DMS114 treated with DMSO at 0.1 percent for 48 hours (cell line): ENCODE results near the gene HPD.

Experiments used
- DNase-seq: peaks from one replicate; lab custom pipeline; 2025; ENCODE audit not compliant: unreplicated experiment; lab: John Stamatoyannopoulos, UW

Gene HPD

DNA sequence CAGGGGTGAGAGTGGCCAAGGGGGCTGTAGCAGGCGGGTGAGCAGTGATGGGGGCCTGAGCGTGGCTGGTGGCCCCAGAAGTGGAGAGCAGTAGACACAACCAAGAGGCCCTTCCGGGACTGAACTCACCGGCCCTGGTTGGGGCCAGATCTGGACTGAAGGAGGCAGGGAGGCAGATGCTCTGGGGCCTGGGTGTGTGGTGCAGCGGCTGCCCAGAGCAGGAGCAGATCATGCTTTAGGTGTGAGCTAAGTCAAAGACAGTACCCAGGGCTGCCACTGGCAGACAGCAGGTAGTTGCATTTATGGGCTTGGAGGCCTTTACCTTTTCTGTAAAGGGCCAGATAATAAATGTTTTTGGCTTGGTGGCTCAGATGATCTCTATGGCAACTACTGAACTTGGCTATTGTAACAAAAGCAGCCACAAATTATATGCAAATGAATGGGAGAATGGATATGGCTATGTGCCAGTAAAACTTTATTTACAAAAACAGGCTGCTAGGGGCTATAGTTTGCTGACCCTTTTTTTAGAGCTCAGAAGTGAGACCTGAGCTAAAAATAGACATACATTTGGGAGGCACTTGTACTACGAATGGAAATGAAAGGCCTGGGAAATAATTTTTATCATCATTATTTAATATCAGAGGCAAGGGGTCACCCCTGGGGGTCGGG is 29.3 kb downstream of the HPD start:
- DNase-seq: no peak

DNA sequence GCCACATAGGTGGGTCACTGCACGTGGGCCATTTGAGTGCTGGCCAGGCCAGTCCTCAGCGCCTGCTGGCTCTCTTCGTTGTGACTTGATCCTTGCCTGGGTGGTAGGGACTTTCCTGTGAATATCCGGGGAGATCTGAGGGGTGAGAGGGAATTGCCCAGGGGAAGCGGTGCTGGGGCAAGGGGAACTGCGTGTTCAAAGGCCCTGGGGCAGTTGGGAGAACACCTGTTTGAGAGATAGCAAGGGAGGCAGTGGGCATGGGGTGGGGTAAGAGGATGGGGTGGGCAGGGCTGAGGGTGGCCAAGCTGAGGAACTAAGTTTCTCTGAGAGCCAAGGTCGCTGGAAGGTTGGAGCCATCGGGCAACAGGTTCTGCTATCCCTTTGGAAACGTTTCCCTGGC is 29.8 kb downstream of the HPD start:
- DNase-seq: no peak

DNA sequence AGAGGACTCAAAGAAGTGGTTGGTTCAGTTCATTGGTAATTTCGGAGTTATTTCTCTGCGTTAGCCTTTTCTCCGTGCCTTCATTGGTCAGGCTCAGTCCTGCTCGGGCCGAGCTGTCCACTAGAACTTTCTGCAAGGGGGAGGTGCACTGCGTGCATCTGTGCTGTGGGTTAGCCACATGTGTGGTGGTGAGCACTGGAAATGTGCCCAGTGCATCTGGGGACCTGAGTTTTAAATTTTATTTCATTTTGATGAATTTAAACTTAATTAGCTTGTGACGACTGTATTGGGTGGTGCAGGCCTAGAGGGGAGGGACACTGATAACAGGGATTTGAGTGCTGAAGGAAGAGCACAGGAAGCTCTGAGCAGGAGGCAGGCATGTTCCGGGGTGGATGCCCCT is 30.4 kb downstream of the HPD start:
- no peak for DNase-seq

DNA sequence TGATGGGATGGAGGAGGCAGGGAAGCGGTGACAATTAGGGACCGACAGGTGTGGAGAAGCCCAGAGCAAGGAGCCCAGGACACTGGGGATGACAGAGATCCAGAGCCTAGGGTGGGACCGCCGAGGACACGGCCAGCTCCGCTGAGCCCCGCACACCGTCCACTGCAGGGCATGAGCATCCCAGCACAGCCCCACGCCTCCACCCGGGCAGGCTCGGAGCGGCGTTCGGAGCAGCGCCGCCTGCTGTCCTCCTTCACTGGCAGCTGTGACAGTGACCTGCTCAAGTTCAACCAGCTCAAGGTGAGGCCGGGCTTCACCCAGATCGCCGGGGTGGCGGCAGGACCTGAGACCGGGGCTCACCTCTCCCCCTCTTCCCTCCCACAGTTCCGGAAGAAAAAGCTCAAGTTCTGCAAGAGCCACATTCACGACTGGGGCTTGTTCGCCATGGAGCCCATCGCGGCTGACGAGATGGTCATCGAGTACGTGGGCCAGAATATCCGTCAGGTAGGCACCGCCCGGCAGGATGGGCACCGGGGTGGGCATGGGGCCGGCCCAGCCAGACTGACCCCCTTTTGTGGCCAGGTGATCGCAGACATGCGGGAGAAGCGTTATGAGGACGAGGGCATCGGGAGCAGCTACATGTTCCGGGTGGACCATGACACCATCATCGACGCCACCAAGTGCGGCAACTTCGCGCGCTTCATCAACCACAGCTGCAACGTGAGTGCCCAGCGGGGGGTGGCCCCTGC is 31.1 kb downstream of the HPD start:
- DNase-seq: no peak

DNA sequence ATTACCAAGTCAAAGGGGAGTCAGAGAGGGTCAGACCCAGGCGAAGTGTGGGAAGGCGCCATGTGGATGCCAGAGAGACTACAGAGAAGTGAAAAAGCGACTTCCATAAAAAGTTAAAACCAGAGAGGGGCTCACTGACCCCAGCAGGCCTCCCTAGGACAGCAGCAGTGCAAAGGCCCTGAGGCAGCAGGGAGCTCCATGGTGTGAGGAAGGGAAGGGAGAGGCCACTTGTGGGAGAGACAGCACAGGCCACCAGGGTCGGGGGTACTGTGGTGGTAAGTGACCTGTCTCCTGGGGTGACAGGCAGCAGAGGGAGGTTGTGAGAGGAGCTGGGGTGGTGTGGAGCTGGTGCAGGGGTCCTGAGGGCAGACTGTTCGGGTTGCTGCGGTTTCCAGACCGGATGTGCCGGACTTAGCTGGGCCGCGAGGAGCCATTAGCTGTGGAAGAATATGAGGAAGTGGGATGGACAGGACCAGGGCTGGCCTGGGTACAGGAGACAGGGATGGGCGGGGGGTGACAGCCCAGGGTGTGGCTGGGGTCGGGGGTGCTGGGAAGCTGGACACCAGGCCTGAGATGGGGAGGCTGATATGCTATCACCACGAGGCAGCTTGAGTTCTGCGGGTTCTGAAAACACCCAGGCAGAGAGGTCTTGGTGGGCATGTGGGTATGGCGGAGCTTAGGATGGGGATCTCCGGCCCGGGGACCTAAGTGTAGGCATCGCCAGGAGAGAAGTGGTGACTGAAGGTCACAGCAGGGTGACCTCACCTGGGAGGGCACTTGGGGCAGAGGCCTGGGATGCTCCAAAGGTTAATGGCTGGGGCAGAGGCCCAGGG is 32.1 kb downstream of the HPD start:
- no peak for DNase-seq

DNA sequence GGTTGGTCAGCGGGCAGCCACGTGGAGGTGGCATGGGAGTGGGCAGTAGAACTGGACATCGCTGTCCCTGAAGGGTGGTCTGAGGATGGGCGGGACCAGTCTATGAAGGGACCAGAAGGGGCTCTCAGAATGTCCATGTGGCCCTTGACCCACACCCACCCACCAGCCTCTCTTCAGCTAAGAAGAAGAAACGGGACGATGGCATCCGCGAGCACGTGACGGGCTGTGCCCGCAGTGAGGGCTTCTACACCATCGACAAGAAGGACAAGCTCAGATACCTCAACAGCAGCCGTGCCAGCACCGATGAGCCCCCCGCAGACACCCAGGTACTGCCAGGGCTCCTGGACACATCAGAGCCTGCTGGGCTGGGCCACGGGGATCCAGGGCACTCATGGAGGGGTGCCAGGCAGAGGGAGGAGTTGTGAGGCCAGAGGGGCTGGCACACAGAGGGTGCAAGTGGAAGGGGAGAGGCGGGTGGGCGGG is 33.6 kb downstream of the HPD start:
- no peak for DNase-seq

DNA sequence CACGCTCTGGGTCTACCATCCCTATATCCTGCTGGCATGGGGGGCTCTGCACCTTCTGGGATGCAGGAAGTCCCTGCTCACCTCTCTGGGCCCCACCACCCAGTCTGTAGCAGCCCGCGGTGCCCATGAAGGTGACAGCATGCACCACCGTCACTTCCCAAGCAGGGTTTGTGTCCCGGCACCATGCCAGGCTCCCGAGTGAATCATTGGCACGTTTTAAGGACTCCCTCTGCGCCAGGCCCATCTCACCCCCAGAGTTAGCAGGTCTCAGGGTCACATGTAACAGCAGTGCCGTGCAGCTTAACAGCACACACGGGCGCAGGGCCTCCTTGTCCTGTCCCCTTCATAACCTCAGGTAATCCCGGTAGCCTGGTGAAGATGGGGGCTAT is 34.9 kb downstream of the HPD start:
- no peak for DNase-seq

DNA sequence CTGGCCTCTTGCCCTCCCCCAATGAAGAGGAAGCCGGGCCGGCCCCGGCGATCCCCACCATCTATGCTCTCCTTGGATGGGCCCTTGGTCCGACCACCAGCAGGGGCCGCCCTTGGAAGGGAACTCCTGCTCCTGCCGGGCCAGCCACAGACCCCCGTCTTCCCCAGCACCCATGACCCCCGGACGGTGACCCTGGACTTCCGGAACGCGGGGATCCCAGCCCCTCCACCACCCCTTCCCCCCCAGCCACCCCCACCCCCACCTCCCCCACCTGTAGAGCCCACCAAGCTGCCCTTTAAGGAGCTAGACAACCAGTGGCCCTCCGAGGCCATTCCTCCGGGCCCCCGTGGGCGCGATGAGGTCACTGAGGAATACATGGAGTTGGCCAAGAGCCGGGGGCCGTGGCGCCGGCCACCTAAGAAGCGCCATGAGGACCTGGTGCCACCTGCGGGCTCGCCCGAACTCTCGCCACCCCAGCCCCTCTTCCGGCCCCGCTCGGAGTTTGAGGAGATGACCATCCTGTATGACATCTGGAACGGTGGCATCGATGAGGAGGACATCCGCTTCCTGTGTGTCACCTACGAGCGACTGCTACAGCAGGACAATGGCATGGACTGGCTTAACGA is 35.4 kb downstream of the HPD start:
- no peak for DNase-seq

DNA sequence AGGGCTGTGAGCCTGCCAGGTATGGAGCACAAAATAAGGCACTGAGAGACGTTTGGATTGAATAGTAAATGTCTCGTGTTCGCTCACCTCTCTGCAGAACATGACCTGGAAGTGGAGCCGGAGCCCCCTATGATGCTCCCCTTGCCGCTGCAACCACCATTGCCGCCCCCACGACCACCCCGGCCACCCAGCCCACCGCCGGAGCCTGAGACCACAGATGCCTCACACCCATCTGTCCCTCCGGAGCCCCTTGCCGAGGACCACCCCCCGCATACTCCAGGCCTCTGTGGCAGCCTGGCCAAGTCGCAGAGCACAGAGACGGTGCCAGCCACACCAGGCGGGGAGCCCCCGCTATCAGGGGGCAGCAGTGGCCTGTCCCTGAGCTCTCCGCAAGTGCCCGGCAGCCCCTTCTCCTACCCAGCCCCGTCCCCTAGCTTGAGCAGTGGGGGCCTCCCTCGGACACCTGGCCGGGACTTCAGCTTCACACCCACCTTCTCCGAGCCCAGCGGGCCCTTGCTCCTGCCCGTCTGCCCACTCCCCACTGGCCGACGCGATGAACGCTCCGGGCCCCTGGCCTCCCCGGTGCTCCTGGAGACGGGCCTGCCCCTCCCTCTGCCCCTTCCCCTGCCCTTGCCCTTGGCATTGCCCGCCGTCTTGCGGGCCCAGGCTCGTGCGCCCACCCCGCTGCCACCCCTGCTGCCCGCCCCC is 36.1 kb downstream of the HPD start:
- no peak for DNase-seq

DNA sequence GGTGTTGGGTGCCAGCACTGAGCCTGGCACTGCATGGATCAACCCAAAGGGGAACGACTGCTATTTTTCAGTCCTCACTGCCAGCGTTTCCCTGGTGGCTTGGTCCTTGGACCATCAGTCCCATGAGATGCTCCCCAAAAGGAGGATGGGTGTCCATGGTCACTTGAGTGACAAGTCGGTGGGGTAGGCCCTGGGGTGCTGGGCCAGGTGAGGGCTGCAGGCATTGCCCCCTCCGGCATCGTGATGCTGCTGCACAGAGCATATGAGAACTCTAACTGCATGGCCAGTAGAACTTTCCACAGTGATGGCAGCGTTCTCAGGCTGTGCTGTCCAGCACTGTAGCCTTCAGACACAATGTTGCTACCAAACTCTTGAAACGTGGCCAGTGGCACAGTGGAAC is 38.6 kb downstream of the HPD start:
- DNase-seq: no peak

DNA sequence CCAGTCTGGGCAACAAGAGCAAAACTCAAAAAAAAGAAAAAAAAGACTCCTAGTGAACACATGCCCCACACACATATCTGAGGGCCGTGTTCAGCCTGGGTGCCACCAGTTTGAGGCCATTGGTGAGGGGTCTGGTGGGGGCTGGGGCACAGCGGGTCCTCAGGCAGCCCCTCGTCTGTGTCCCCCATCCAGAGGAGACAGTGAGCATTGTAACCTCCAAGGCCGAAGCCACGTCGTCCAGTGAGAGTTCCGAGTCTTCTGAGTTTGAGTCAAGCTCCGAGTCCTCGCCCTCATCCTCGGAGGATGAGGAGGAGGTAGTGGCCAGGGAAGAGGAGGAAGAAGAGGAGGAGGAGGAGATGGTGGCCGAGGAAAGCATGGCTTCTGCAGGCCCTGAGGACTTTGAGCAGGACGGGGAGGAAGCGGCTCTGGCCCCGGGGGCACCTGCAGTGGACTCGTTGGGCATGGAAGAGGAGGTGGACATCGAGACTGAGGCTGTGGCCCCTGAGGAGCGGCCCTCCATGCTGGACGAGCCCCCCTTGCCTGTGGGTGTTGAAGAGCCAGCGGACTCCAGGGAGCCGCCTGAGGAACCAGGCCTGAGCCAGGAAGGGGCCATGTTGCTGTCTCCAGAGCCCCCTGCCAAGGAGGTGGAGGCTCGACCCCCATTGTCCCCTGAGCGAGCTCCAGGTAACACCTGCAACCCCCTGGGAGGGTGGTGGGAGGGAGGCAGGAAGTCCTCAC is 39.3 kb downstream of the HPD start:
- no peak for DNase-seq

DNA sequence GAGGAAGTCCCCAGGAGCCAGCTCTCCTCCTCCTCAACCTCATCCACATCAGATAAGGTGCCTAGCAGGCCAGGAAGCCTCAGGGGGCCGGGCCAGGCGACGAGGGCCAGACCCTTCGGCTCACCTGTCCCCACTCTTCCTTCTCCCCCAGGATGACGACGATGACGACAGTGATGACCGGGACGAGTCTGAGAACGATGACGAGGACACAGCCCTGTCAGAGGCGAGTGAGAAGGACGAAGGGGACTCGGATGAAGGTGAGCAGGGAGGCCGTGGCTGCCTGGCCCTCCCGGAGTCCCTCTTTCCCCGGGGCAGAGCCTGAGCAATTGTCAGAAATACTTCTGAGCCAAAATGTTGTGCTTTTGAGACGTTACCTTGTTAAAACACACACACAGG is 41.0 kb downstream of the HPD start:
- no peak for DNase-seq

DNA sequence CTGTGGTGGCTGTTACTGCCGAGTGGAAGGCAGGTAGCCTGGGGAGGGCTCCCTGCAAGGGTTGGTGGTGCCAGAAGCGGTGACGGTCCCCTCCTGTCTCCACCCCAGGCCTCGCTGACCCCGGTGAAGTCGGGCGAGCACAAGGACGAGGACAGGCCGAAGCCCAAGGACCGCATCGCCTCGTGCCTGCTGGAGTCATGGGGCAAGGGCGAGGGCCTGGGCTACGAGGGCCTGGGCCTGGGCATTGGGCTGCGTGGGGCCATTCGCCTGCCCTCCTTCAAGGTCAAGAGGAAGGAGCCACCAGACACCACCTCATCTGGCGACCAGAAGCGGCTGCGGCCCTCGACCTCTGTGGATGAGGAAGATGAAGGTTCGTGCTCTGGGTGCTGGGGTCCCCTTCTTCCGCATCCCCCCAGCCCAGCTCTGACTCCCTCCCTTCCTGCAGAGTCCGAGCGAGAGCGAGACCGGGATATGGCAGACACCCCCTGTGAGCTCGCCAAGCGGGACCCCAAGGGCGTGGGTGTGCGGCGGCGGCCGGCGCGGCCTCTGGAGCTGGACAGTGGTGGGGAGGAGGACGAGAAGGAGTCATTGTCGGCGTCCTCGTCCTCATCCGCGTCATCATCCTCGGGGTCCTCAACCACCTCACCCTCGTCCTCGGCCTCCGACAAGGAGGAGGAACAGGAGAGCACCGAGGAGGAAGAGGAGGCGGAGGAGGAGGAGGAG is 41.6 kb downstream of the HPD start:
- DNase-seq: no peak

DNA sequence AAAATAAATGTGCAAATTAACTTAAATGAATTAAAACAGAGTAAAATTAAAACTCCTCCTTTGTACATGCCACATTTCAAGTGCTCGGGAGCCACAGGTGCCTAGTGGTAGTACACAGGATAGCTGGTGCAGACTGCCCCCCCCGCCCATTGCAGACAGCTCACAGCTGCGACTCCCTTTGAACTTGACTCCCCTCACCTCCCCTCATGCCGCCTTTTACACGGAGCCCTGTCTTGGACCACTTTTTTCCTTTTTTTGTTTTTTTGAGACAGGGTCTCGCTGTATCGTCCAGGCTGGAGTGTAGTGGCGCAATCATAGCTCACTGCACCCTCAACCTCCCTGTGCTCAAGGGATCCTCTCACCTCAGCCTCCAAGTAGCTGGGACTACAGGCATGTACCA is 43.4 kb downstream of the HPD start:
- DNase-seq: no peak

DNA sequence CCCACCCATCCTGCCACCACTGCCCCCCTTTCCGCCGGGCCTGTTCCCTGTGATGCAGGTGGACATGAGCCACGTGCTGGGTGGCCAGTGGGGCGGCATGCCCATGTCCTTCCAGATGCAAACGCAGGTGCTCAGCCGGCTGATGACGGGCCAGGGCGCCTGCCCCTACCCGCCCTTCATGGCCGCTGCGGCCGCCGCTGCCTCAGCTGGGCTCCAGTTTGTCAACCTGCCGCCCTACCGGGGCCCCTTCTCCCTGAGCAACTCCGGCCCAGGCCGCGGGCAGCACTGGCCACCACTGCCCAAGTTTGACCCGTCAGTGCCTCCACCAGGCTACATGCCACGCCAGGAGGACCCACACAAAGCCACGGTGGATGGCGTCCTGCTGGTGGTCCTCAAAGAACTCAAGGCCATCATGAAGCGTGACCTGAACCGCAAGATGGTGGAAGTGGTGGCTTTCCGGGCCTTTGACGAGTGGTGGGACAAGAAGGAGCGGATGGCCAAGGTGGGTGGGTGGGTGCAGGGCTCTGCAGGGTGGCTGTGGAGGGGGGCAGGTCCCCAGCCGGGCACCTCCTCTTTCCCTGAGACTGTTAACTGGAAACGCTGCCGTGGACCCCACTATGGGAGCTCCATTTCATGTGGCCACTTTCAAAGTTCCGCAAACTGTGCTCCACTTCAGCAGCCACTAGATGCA is 44.1 kb downstream of the HPD start:
- no peak for DNase-seq

DNA sequence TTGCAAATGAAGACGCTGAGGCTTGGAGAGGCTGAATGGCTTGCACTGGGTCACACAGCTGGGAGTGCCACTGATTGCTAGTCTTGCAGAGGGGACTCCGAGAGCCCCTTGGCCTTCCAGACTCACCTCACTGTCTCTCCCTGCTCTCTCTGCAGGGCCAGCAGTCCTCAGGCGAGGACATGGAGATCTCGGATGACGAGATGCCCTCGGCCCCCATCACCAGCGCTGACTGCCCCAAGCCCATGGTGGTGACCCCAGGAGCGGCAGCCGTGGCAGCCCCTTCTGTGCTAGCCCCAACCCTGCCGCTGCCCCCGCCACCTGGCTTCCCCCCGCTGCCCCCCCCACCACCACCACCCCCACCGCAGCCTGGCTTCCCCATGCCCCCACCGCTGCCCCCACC is 44.7 kb downstream of the HPD start:
- no peak for DNase-seq

DNA sequence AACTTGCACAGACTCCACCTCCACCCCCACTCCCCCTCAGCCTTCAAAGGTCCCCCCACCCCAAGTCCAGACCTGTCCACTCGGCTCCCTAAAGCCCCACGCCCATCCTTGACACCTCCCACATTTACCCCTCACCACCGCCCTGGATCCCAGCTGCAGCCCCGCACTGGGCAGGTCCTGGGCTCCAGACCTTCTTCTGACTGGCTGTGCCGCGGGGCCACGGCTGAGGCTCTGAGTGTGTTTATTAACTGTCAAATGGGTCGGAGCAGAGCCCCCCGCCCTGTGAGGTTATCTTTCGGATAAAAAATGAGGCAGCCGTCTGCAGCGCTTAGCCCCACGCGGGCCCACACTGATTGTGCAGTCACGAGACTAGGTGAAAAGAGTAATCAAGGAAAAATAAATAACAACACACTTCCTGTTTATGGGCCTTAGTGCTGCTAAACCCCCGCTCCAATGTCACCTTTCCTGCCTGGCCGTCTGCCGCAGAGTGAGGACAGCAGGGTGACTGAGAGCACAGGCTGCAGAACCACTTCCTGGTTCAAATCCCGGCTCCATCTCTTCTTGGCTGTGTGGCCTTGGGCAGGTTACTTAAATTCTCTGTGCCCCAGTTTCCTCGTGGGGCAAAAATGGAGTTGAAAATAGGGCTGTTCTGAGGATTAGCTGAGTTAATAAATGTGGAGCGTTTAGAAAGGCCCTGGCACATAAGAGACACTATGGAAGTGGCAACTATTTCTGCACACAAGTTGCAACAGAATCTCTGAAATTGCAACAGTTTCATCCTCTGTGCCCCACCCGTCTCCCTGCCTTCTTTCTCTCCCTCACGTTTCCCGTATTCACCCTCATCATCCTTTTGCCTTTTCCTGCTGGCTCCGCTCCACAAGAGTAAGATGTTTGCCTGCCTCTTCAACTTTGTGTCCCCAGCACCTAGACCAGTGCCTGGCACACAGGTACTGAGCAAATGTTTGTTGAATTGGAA is 45.5 kb downstream of the HPD start:
- no peak for DNase-seq
